Measurements from ENCODE around the gene CCDC71L. TPM values are rescaled to one million over a fixed set of nuclear protein-coding genes. Genes with fewer than 3 reads are reported as not detected.
A peak's percentile ranks its signal among the peaks of the same experiment; 100 is the strongest.

The CCDC71L gene
- total RNA-seq, 4 donors from 2014 or later: 43.5 to 318 (median 153) TPM

DNA sequence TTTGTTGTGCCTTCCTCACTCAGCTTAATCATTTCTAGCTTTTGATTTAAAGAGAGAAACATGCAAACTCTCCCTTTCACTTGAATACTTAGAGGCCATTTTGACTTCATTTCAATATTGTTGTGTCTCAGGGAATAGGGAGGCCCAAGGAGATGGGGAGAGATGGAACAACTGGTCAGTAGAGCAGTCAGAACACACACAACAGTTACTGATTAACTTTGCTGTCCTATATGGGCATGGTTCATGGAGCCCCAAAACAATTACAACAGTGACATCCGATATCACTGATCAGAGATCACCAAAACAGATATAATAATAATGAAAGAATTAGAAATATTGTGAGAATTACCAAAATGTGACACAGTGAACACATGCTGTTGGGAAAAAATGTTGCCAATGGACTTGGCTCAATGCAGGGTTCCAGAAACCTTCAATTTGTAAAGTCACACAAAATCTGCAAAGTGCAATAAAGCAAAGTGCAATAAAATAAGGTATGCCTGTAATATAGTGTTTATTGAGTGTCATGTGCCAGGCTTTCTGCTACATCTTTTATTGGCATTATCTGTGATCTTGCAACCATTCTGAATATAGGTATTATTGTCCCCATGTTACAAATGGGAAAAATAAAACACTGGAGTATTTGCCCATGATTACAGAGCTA is 38.2 kb downstream of the CCDC71L start:
- TF ChIP-seq, protein P1, sequence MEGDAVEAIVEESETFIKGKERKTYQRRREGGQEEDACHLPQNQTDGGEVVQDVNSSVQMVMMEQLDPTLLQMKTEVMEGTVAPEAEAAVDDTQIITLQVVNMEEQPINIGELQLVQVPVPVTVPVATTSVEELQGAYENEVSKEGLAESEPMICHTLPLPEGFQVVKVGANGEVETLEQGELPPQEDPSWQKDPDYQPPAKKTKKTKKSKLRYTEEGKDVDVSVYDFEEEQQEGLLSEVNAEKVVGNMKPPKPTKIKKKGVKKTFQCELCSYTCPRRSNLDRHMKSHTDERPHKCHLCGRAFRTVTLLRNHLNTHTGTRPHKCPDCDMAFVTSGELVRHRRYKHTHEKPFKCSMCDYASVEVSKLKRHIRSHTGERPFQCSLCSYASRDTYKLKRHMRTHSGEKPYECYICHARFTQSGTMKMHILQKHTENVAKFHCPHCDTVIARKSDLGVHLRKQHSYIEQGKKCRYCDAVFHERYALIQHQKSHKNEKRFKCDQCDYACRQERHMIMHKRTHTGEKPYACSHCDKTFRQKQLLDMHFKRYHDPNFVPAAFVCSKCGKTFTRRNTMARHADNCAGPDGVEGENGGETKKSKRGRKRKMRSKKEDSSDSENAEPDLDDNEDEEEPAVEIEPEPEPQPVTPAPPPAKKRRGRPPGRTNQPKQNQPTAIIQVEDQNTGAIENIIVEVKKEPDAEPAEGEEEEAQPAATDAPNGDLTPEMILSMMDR (IDR thresholded peaks at IDR 0.05): no peak
- ATAC-seq (ENCODE audit: low FRiP score): no peak
- DNase-seq (ENCODE audit: low spot score): no peak

DNA sequence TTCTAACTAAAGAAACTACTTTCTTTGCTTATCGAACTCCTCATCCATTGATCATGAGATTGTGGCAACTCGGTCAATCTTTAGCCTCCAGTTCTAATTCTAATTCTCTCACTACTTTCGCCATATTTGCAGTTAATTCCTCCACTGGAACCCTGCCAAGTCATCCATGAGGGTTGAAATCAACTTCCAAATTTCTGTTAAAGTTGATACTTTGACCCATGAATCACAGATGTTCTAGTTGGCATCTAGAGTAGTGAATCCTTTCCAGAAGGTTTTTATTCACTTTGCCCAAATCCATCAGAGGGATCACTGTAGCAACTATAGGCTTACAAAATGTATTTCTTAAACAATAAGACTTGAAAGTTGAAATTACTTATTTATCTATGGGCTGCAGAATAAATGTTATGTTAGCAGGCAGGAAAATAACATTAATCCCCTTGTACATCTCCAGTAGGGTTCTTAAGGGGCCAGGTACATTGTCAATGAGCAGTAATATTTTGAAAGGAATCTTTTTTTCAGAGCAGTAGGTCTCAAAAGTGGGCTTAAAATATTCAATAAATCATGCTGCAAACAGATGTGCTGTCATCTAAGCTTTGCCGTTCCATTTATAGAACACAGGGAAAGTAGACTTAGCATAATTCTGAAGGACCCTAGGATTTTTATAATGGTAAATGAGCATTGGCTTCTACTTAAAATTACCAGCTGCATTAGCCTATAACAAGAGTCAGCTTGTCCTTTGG is 39.4 kb downstream of the CCDC71L start:
- DNase-seq (ENCODE audit: low spot score): no peak
- no peak for ATAC-seq (ENCODE audit: low FRiP score)
- TF ChIP-seq, protein P1 (IDR thresholded peaks at IDR 0.05): no peak

DNA sequence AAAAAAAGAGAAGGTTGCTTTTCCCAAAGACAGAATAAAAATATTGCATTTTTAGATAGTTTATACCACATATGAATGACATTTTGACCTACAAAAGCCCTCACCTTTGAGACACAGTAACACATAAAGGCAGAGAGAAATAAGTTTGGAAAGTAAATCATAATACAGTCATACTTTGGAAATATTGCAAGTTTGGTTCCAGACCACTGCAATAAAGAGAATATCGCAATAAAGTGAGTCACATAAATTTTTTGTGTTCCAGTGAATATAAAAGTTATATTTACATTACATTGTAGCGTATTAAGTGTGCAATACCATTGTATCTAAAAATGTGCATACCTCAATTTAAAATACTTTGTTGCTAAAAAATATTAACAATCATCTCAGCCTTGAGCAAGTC is 40.3 kb downstream of the CCDC71L start:
- no peak for ATAC-seq (ENCODE audit: low FRiP score)
- no peak for DNase-seq (ENCODE audit: low spot score)
- TF ChIP-seq, protein P1 (IDR thresholded peaks at IDR 0.05): no peak

DNA sequence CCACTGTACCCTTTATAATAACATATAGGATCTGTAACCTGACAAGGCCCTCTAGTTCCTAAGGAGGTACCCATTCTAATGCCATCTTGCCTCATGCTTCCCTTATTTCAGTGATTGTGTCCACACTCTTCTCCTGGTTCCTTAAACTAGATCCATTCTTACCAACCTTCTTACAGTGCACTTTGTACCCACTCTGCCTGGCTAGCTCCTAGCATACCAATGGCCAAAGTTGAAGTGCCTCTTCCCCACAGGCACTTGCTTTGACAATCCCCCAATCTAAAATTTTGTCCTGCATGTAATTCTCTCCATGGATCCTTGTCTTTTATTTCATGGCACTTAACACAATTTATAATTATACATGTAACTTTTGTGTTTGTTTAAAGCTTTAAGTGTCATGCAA is 40.9 kb downstream of the CCDC71L start:
- ATAC-seq (ENCODE audit: low FRiP score): no peak
- TF ChIP-seq, protein P1 (IDR thresholded peaks at IDR 0.05): no peak
- no peak for DNase-seq (ENCODE audit: low spot score)

DNA sequence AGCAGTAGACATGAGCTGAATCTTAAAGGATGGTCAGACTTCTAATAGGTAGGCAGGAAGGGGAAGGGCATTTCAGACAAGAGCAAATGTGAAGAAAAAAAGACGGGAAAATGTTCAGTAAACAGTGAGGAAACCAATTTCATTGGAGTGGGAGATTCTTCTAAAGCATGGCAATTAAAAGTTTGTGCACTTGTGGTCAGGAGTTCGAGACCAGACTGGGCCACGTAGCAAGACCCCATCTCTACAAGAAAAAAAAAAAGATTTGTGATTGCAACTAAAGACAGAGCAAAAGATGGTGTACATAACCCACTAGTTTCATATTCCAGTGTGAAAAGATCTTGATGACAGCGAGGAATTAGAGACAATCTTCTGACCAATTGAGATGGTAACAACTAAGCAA is 41.7 kb downstream of the CCDC71L start:
- DNase-seq (ENCODE audit: low spot score): no peak
- ATAC-seq (ENCODE audit: low FRiP score): no peak
- TF ChIP-seq, protein P1 (IDR thresholded peaks at IDR 0.05): no peak

DNA sequence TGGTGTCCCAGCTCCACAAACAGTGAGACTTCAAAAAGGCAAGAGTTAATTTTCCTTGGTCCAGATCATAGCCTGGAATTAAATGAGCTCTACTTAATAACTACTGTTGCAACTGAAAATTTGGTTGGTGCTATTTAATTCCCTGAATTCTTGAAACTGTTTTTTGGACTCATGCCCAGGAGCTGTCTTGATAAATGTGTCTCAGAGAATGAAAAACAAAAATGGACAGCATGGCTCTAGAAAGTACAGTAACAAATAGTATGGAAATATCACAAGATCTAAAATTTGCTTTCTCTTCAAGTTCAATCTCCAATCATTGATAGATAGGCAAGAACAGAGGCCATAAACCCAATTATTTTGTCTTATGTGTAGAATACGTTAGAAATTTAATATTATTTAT is 42.5 kb downstream of the CCDC71L start:
- ATAC-seq (ENCODE audit: low FRiP score) (peak; percentile 57), DNase-seq (ENCODE audit: low spot score) (no peak)
- TF ChIP-seq, protein P1 (IDR thresholded peaks at IDR 0.05): no peak

DNA sequence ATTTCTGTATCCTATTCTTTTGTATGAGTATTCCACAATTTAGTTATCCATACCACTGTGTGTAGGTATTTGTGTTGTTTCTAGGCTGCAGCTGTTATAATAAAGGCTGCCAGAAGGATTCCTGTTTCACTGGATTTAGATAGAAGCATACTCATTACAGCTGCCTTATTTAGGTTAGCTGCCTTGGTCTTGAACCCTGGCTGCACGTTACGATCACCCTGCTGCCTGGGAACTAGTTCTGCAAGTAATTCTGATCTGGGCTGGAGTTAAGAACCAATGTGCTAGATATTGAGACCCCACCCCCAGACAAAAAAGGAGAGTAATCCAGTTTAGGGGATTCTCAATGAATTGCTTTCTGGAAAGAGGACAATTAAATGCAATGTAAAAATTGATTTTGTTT is 43.1 kb downstream of the CCDC71L start:
- ATAC-seq (ENCODE audit: low FRiP score): no peak
- TF ChIP-seq, protein P1 (IDR thresholded peaks at IDR 0.05): no peak
- DNase-seq (ENCODE audit: low spot score): no peak
